Activated CD4-positive, alpha-beta T cell treated with anti-CD3 and anti-CD28 coated beads, Interleukin-2, amount 10 ng/mL, durations not matched to agents 24 days and 14 days (primary cell): Measurements from ENCODE around the gene PROSER3. TPM values are rescaled to one million over a fixed set of nuclear protein-coding genes. Genes with fewer than 3 reads are reported as not detected.
"Not testable (repeated sequence)": the region's sequence is repeated elsewhere in the genome, so short reads cannot be mapped to it uniquely, and the experiment has no call there.

Experiments used
- DNase-seq: peaks from one replicate; pipeline ENCODE4 v3.0.0; 2022
- H3K27ac Mint-ChIP-seq: one replicate; pipeline ENCODE4 v1.8.0; 2022; ENCODE audit warnings: mild to moderate bottlenecking, mixed read lengths
- H3K27me3 Mint-ChIP-seq: one replicate; pipeline ENCODE4 v1.8.0; 2022; ENCODE audit warnings: mixed read lengths
- H3K36me3 Mint-ChIP-seq: one replicate; pipeline ENCODE4 v1.8.0; 2022; ENCODE audit warnings: low read depth, mild to moderate bottlenecking, mixed read lengths
- H3K4me1 Mint-ChIP-seq: one replicate; pipeline ENCODE4 v1.8.0; 2021; ENCODE audit warnings: mixed read lengths
- H3K4me3 Mint-ChIP-seq: one replicate; pipeline ENCODE4 v1.8.0; 2022; ENCODE audit warnings: mild to moderate bottlenecking, moderate library complexity, mixed read lengths
- H3K9me3 Mint-ChIP-seq: one replicate; pipeline ENCODE4 v1.8.0; 2021; ENCODE audit warnings: mixed read lengths
- intact Hi-C: fragments of 100-400 bp; cut with micrococcal nuclease; formaldehyde crosslinking; loops from one replicate; pipeline ENCODE4 v1.15.1; 2023
- total RNA-seq: library from RNA; stranded (reverse); gene quantifications from 2 replicates; pipeline ENCODE4 v1.2.3, GENCODE V29; 2022

PROSER3 gene
- total RNA-seq, 1 donor from 2014 or later = 43.6 TPM

GRCh38 chr19:35717665-35718344 lies 40.2 kb upstream of the PROSER3 start, which contains the start of gene KMT2B:
KMT2B (plus strand) TSS chr19:35718003; CDS start chr19:35718019, 16 bp downstream.
- Mint-ChIP-seq H3K4me1 (peaks cover 43% of the 10 kb centered on the region), H3K4me3 (peak within 1 kb of the TSS; percentile 94), H3K27ac (peak within 1 kb of the TSS; percentile 93), H3K9me3 (no peaks in the 10 kb centered on the region), H3K27me3 (no peaks in the 10 kb centered on the region), H3K36me3 (peaks cover 63% of the 10 kb centered on the region)
- intact Hi-C loops = loop anchor here (1.0 to 5.0 kb wide), 11 partner anchors 16 to 397 kb away; partner anchors contain the start of genes ARHGAP33, PROSER3, PSENEN and TBCB
- DNase-seq = no peak

- peaks cover 67% of the 10 kb centered on the region for H3K36me3 Mint-ChIP-seq
- intact Hi-C loops = loop anchor here (5.0 kb wide), 1 partner anchor 171 kb away; the partner anchor contains the start of gene TMEM147
- no peaks in the 10 kb centered on the region for H3K9me3 Mint-ChIP-seq
- peak overlapping the region; percentile 94 for H3K4me3 Mint-ChIP-seq
- H3K27ac Mint-ChIP-seq = peak overlapping the region; percentile 92
- no peaks in the 10 kb centered on the region for H3K27me3 Mint-ChIP-seq
- H3K4me1 Mint-ChIP-seq = peaks cover 39% of the 10 kb centered on the region
- peak; percentile 86 for DNase-seq
Measured at GRCh38 chr19:35718345-35719041, 39.5 kb upstream of the PROSER3 start.

GRCh38 chr19:35719402-35720162 lies 38.4 kb upstream of the PROSER3 start:
- intact Hi-C loops = loop anchor here (5.0 kb wide), 1 partner anchor 172 kb away; the partner anchor contains the start of gene TMEM147
- Mint-ChIP-seq H3K27me3 (no peaks in the 10 kb centered on the region), H3K4me1 (peaks cover 30% of the 10 kb centered on the region), H3K27ac (peak overlapping the region; percentile 92), H3K36me3 (peaks cover 65% of the 10 kb centered on the region), H3K4me3 (peak overlapping the region; percentile 94), H3K9me3 (no peaks in the 10 kb centered on the region)
- no peak for DNase-seq

GRCh38 chr19:35720163-35720524 lies 37.8 kb upstream of the PROSER3 start:
- DNase-seq = no peak
- no peaks in the 10 kb centered on the region for H3K27me3 Mint-ChIP-seq
- H3K4me1 Mint-ChIP-seq = peaks cover 25% of the 10 kb centered on the region
- H3K36me3 Mint-ChIP-seq = peaks cover 65% of the 10 kb centered on the region
- peak overlapping the region; percentile 21 for H3K4me3 Mint-ChIP-seq
- intact Hi-C loops = no loop called here
- no peaks in the 10 kb centered on the region for H3K9me3 Mint-ChIP-seq
- H3K27ac Mint-ChIP-seq = no peak overlapping the region

- Mint-ChIP-seq H3K9me3 (no peaks in the 10 kb centered on the region), H3K4me1 (peaks cover 24% of the 10 kb centered on the region), H3K27ac (no peak overlapping the region), H3K4me3 (no peak overlapping the region), H3K36me3 (peaks cover 67% of the 10 kb centered on the region), H3K27me3 (no peaks in the 10 kb centered on the region)
- intact Hi-C loops = no loop called here
- no peak for DNase-seq
Measured at GRCh38 chr19:35720648-35721047, 37.3 kb upstream of the PROSER3 start.

GRCh38 chr19:35721374-35721773 lies 36.6 kb upstream of the PROSER3 start:
- Mint-ChIP-seq H3K27ac (no peak overlapping the region), H3K27me3 (no peaks in the 10 kb centered on the region), H3K4me1 (peaks cover 20% of the 10 kb centered on the region), H3K36me3 (peaks cover 67% of the 10 kb centered on the region), H3K9me3 (no peaks in the 10 kb centered on the region), H3K4me3 (no peak overlapping the region)
- intact Hi-C loops = no loop called here
- DNase-seq = no peak

GRCh38 chr19:35722461-35722860 lies 35.5 kb upstream of the PROSER3 start:
- no peak for DNase-seq
- intact Hi-C loops = no loop called here
- Mint-ChIP-seq H3K27me3 (no peaks in the 10 kb centered on the region), H3K4me3 (no peak overlapping the region), H3K36me3 (peaks cover 66% of the 10 kb centered on the region), H3K9me3 (no peaks in the 10 kb centered on the region), H3K4me1 (peaks cover 17% of the 10 kb centered on the region), H3K27ac (no peak overlapping the region)

GRCh38 chr19:35722897-35723296 lies 35.1 kb upstream of the PROSER3 start:
- intact Hi-C loops = no loop called here
- Mint-ChIP-seq H3K27ac (no peak overlapping the region), H3K9me3 (no peaks in the 10 kb centered on the region), H3K36me3 (peaks cover 66% of the 10 kb centered on the region), H3K4me3 (no peak overlapping the region), H3K4me1 (peaks cover 17% of the 10 kb centered on the region), H3K27me3 (no peaks in the 10 kb centered on the region)
- DNase-seq = no peak

- DNase-seq = no peak
- H3K9me3 Mint-ChIP-seq = no peaks in the 10 kb centered on the region
- no peak overlapping the region for H3K4me3 Mint-ChIP-seq
- H3K36me3 Mint-ChIP-seq = peaks cover 73% of the 10 kb centered on the region
- H3K27ac Mint-ChIP-seq = no peak overlapping the region
- intact Hi-C loops = no loop called here
- H3K27me3 Mint-ChIP-seq = no peaks in the 10 kb centered on the region
- H3K4me1 Mint-ChIP-seq = peaks cover 16% of the 10 kb centered on the region
Measured at GRCh38 chr19:35723671-35724070, 34.3 kb upstream of the PROSER3 start.

GRCh38 chr19:35724132-35724531 lies 33.8 kb upstream of the PROSER3 start:
- H3K36me3 Mint-ChIP-seq = peaks cover 75% of the 10 kb centered on the region
- H3K27me3 Mint-ChIP-seq, H3K4me3 Mint-ChIP-seq, intact Hi-C loops, H3K9me3 Mint-ChIP-seq, H3K27ac Mint-ChIP-seq, DNase-seq: not testable (repeated sequence)
- peaks cover 13% of the 10 kb centered on the region for H3K4me1 Mint-ChIP-seq

- Mint-ChIP-seq H3K9me3 (no peaks in the 10 kb centered on the region), H3K4me1 (peaks cover 8% of the 10 kb centered on the region), H3K4me3 (no peak overlapping the region), H3K27ac (no peak overlapping the region), H3K36me3 (peaks cover 76% of the 10 kb centered on the region), H3K27me3 (no peaks in the 10 kb centered on the region)
- no peak for DNase-seq
- intact Hi-C loops = no loop called here
Measured at GRCh38 chr19:35724560-35724959, 33.4 kb upstream of the PROSER3 start.

- peaks cover 79% of the 10 kb centered on the region for H3K36me3 Mint-ChIP-seq
- H3K4me1 Mint-ChIP-seq = peaks cover 5% of the 10 kb centered on the region
- H3K9me3 Mint-ChIP-seq = no peaks in the 10 kb centered on the region
- no peak for DNase-seq
- H3K27me3 Mint-ChIP-seq = no peaks in the 10 kb centered on the region
- intact Hi-C loops = no loop called here
- no peak overlapping the region for H3K27ac Mint-ChIP-seq
- no peak overlapping the region for H3K4me3 Mint-ChIP-seq
Measured at GRCh38 chr19:35725216-35725861, 32.6 kb upstream of the PROSER3 start.

GRCh38 chr19:35727053-35727955 lies 30.7 kb upstream of the PROSER3 start:
- Mint-ChIP-seq H3K9me3 (no peaks in the 10 kb centered on the region), H3K27me3 (no peaks in the 10 kb centered on the region), H3K4me3 (no peak overlapping the region), H3K36me3 (peaks cover 79% of the 10 kb centered on the region), H3K4me1 (peaks cover 3% of the 10 kb centered on the region), H3K27ac (no peak overlapping the region)
- intact Hi-C loops = no loop called here
- no peak for DNase-seq
